Osteoblast (primary cell): ENCODE results near the gene MANEAL. TPM values are rescaled to one million over a fixed set of nuclear protein-coding genes. Genes with fewer than 3 reads are reported as not detected.
A peak's percentile ranks its signal among the peaks of the same experiment; 100 is the strongest.

Experiments used
- DNase-seq: peaks from one replicate; pipeline ENCODE4 v3.0.0; 2011; ENCODE audit warnings: low spot score, mixed read lengths; ENCODE audit not compliant: insufficient read length; ENCODE audit errors: missing footprints
- H2AFZ ChIP-seq: 2 replicates; pipeline ENCODE4 v1.6.0; 2011; ENCODE audit warnings: mild to moderate bottlenecking, low read length
- H3K27ac ChIP-seq: 2 replicates; pipeline ENCODE4 v1.5.1; 2011; ENCODE audit warnings: mild to moderate bottlenecking, low read depth, low read length, moderate library complexity
- H3K27me3 ChIP-seq: 2 replicates; pipeline ENCODE4 v1.6.0; 2012; ENCODE audit warnings: mild to moderate bottlenecking, control low read depth, inconsistent platforms, low read length, moderate library complexity; ENCODE audit not compliant: insufficient read depth
- H3K36me3 ChIP-seq: 2 replicates; pipeline ENCODE4 v1.5.1; 2011; ENCODE audit warnings: mild to moderate bottlenecking, low read length, control low read depth, moderate library complexity; ENCODE audit not compliant: insufficient read depth
- H3K4me1 ChIP-seq: 2 replicates; pipeline ENCODE4 v1.5.1; 2011; ENCODE audit warnings: mild to moderate bottlenecking, low read length, control low read depth, moderate library complexity; ENCODE audit not compliant: insufficient read depth
- H3K4me2 ChIP-seq: 2 replicates; pipeline ENCODE4 v1.6.0; 2011; ENCODE audit warnings: mild to moderate bottlenecking, low read length; ENCODE audit not compliant: insufficient read depth
- H3K4me3 ChIP-seq: fragments of 200-600 bp; sonication (generic); 3 replicates; pipeline ENCODE4 v1.5.1; 2012; ENCODE audit warnings: mild to moderate bottlenecking, low read length, inconsistent platforms; ENCODE audit not compliant: insufficient read depth
- H3K79me2 ChIP-seq: 2 replicates; pipeline ENCODE4 v1.6.0; 2012; ENCODE audit warnings: mild to moderate bottlenecking, low read length, control low read depth, inconsistent platforms; ENCODE audit not compliant: insufficient read depth
- H3K9me3 ChIP-seq: 2 replicates; pipeline ENCODE4 v1.5.1; 2011; ENCODE audit warnings: low read depth, low read length, control low read depth
- H4K20me1 ChIP-seq: 2 replicates; pipeline ENCODE4 v1.6.0; 2012; ENCODE audit warnings: mild to moderate bottlenecking, low read length, control low read depth; ENCODE audit not compliant: insufficient read depth
- CTCF ChIP-seq: IDR thresholded peaks from 2 replicates; pipeline ENCODE4 v1.5.1; 2011; ENCODE audit warnings: mild to moderate bottlenecking, low read depth, low read length, moderate library complexity; ENCODE audit errors: extremely low read depth
- total RNA-seq: library from RNA; depleted of rRNA; stranded (reverse); fragments of >200 nt; gene quantifications from 2 replicates; pipeline ENCODE4 v1.2.3, GENCODE V29; 2012

The MANEAL gene
- total RNA-seq, 1 donor = 0.36 TPM

GRCh38 chr1:37821481-37821880 is 27.8 kb downstream of the MANEAL start:
- peaks cover 45% of the 10 kb centered on the region for H3K36me3 ChIP-seq
- no peak overlapping the region for H3K4me3 ChIP-seq
- no peak for TF ChIP-seq CTCF
- peaks cover 5% of the 10 kb centered on the region for H3K4me1 ChIP-seq
- DNase-seq = no peak
- H3K27ac ChIP-seq = no peak overlapping the region
- no peaks in the 10 kb centered on the region for H3K79me2 ChIP-seq
- H2AFZ ChIP-seq = no peak overlapping the region
- H3K4me2 ChIP-seq = no peak overlapping the region
- no peaks in the 10 kb centered on the region for H3K9me3 ChIP-seq
- no peaks in the 10 kb centered on the region for H3K27me3 ChIP-seq
- H4K20me1 ChIP-seq = peaks cover 2% of the 10 kb centered on the region

GRCh38 chr1:37822906-37823815 is 29.5 kb downstream of the MANEAL start:
- Histone ChIP-seq H4K20me1 (peaks cover 6% of the 10 kb centered on the region), H3K4me1 (peaks cover 5% of the 10 kb centered on the region), H3K27me3 (no peaks in the 10 kb centered on the region), H3K9me3 (no peaks in the 10 kb centered on the region), H3K36me3 (peaks cover 32% of the 10 kb centered on the region), H3K27ac (peak overlapping the region; percentile 13), H3K79me2 (no peaks in the 10 kb centered on the region), H3K4me2 (peak overlapping the region; percentile 14), H2AFZ (no peak overlapping the region), H3K4me3 (no peak overlapping the region)
- no peak for TF ChIP-seq CTCF
- no peak for DNase-seq

GRCh38 chr1:37824001-37824400 is 30.4 kb downstream of the MANEAL start:
- H3K9me3 ChIP-seq = no peaks in the 10 kb centered on the region
- H3K27ac ChIP-seq = peak overlapping the region; percentile 13
- TF ChIP-seq CTCF = no peak
- no peak overlapping the region for H3K4me2 ChIP-seq
- H3K4me3 ChIP-seq = no peak overlapping the region
- H3K36me3 ChIP-seq = peaks cover 32% of the 10 kb centered on the region
- no peak overlapping the region for H2AFZ ChIP-seq
- no peak for DNase-seq
- H3K79me2 ChIP-seq = no peaks in the 10 kb centered on the region
- H3K4me1 ChIP-seq = peaks cover 5% of the 10 kb centered on the region
- H3K27me3 ChIP-seq = no peaks in the 10 kb centered on the region
- H4K20me1 ChIP-seq = peaks cover 6% of the 10 kb centered on the region

GRCh38 chr1:37825506-37825905 is 31.9 kb downstream of the MANEAL start:
- no peak for TF ChIP-seq CTCF
- Histone ChIP-seq H3K4me1 (no peaks in the 10 kb centered on the region), H3K36me3 (peaks cover 22% of the 10 kb centered on the region), H3K4me3 (no peak overlapping the region), H3K27me3 (no peaks in the 10 kb centered on the region), H3K9me3 (no peaks in the 10 kb centered on the region), H4K20me1 (peaks cover 4% of the 10 kb centered on the region), H2AFZ (no peak overlapping the region), H3K4me2 (no peak overlapping the region), H3K79me2 (no peaks in the 10 kb centered on the region), H3K27ac (no peak overlapping the region)
- no peak for DNase-seq
